Measurements from ENCODE around the gene LAMTOR3.

LAMTOR3 gene

GRCh38 chr4:99872570-99872969 is 21.7 kb downstream of the LAMTOR3 start:
- no peak overlapping the region for H2AFZ ChIP-seq (ENCODE audit: low read length)
- DNase-seq = no peak
- H3K27me3 ChIP-seq (replicated peaks; ENCODE audit: insufficient read depth, low read length) = no peaks in the 10 kb centered on the region

GRCh38 chr4:99868126-99868596 is 26.1 kb downstream of the LAMTOR3 start:
- H2AFZ ChIP-seq (ENCODE audit: low read length) = no peak overlapping the region
- H4K20me1 ChIP-seq (ENCODE audit: insufficient read depth, low read length) = no peaks in the 10 kb centered on the region
- H3K27me3 ChIP-seq (replicated peaks; ENCODE audit: insufficient read depth, low read length) = no peaks in the 10 kb centered on the region
- no peak overlapping the region for H3K4me2 ChIP-seq (ENCODE audit: low read depth, low read length)
- no peak for DNase-seq
- no peak overlapping the region for H3K9ac ChIP-seq (ENCODE audit: low read length)
- H3F3A ChIP-seq (ENCODE audit: insufficient read depth, low read length) = no peaks in the 10 kb centered on the region
- peaks cover 6% of the 10 kb centered on the region for H3K36me3 ChIP-seq (replicated peaks; ENCODE audit: insufficient read depth, low read length)
- no peaks in the 10 kb centered on the region for H3K9me3 ChIP-seq (replicated peaks; ENCODE audit: insufficient read depth, low read length)
- H3K9me2 ChIP-seq (replicated peaks; ENCODE audit: insufficient read depth, low read length) = no peaks in the 10 kb centered on the region
- H3K79me2 ChIP-seq (ENCODE audit: low read length) = no peaks in the 10 kb centered on the region
- no peak overlapping the region for H3K4me3 ChIP-seq (ENCODE audit: low read length)
- H3K27ac ChIP-seq (ENCODE audit: low read length) = no peak overlapping the region
- no peaks in the 10 kb centered on the region for H3K4me1 ChIP-seq (ENCODE audit: low read length)
- TF ChIP-seq, protein P1, sequence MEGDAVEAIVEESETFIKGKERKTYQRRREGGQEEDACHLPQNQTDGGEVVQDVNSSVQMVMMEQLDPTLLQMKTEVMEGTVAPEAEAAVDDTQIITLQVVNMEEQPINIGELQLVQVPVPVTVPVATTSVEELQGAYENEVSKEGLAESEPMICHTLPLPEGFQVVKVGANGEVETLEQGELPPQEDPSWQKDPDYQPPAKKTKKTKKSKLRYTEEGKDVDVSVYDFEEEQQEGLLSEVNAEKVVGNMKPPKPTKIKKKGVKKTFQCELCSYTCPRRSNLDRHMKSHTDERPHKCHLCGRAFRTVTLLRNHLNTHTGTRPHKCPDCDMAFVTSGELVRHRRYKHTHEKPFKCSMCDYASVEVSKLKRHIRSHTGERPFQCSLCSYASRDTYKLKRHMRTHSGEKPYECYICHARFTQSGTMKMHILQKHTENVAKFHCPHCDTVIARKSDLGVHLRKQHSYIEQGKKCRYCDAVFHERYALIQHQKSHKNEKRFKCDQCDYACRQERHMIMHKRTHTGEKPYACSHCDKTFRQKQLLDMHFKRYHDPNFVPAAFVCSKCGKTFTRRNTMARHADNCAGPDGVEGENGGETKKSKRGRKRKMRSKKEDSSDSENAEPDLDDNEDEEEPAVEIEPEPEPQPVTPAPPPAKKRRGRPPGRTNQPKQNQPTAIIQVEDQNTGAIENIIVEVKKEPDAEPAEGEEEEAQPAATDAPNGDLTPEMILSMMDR (IDR thresholded peaks at IDR 0.05; ENCODE audit: low read length) = no peak
- no peak for TF ChIP-seq EZH2phosphoT487 (IDR thresholded peaks at IDR 0.05; ENCODE audit: low read length)
- TF ChIP-seq EZH2 (optimal IDR thresholded peaks at IDR 0.05; ENCODE audit: low read depth, low read length) = no peak

More at GRCh38 chr4:99872570-99872969, 21.7 kb downstream of the LAMTOR3 start:
- H3K9me2 ChIP-seq (replicated peaks; ENCODE audit: insufficient read depth, low read length) = no peaks in the 10 kb centered on the region
- H3K36me3 ChIP-seq (replicated peaks; ENCODE audit: insufficient read depth, low read length) = peaks cover 6% of the 10 kb centered on the region
- peaks cover 8% of the 10 kb centered on the region for H3F3A ChIP-seq (ENCODE audit: insufficient read depth, low read length)
- H4K20me1 ChIP-seq (ENCODE audit: insufficient read depth, low read length) = no peaks in the 10 kb centered on the region
- no peak overlapping the region for H3K9ac ChIP-seq (ENCODE audit: low read length)
- H3K4me1 ChIP-seq (ENCODE audit: low read length) = peaks cover 20% of the 10 kb centered on the region
- no peak overlapping the region for H3K27ac ChIP-seq (ENCODE audit: low read length)
- H3K9me3 ChIP-seq (replicated peaks; ENCODE audit: insufficient read depth, low read length) = no peaks in the 10 kb centered on the region
- no peak overlapping the region for H3K4me3 ChIP-seq (ENCODE audit: low read length)
- no peaks in the 10 kb centered on the region for H3K79me2 ChIP-seq (ENCODE audit: low read length)
- H3K4me2 ChIP-seq (ENCODE audit: low read depth, low read length) = no peak overlapping the region
- TF ChIP-seq EZH2phosphoT487 (IDR thresholded peaks at IDR 0.05; ENCODE audit: low read length) = no peak
- no peak for TF ChIP-seq EZH2 (optimal IDR thresholded peaks at IDR 0.05; ENCODE audit: low read depth, low read length)
- TF ChIP-seq, protein P1 (IDR thresholded peaks at IDR 0.05; ENCODE audit: low read length) = no peak

DNA sequence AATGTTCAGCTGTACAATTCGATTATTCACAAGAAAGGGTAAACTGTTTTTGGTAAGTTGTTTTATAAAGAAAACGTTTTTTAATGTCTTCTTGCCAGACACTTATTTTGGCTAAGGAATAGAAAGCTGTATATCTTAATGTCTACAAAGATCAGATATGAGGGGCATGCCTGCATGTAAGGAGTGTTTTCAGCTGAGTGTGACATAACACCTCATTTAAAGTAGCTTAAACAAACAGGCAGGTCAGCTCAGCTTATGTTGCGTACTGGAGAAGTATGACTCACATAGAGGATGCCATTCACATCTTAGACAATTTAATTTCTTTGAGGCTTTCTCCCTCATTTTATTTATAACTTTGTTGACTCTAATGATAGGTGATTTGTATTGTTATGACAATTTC is 30.4 kb downstream of the LAMTOR3 start:
- Histone ChIP-seq H3K9me3 (replicated peaks; ENCODE audit: insufficient read depth, low read length) (no peaks in the 10 kb centered on the region), H3K27me3 (replicated peaks; ENCODE audit: insufficient read depth, low read length) (no peaks in the 10 kb centered on the region), H3F3A (ENCODE audit: insufficient read depth, low read length) (peaks cover 18% of the 10 kb centered on the region), H3K27ac (ENCODE audit: low read length) (no peak overlapping the region), H3K4me2 (ENCODE audit: low read depth, low read length) (no peak overlapping the region), H4K20me1 (ENCODE audit: insufficient read depth, low read length) (no peaks in the 10 kb centered on the region), H3K36me3 (replicated peaks; ENCODE audit: insufficient read depth, low read length) (peaks cover 6% of the 10 kb centered on the region; the same call in 1 of the 2 replicates), H3K4me3 (ENCODE audit: low read length) (no peak overlapping the region), H3K4me1 (ENCODE audit: low read length) (peaks cover 27% of the 10 kb centered on the region), H3K9me2 (replicated peaks; ENCODE audit: insufficient read depth, low read length) (no peaks in the 10 kb centered on the region), H2AFZ (ENCODE audit: low read length) (no peak overlapping the region), H3K9ac (ENCODE audit: low read length) (no peak overlapping the region), H3K79me2 (ENCODE audit: low read length) (peaks cover 22% of the 10 kb centered on the region)
- no peak for DNase-seq
- no peak for TF ChIP-seq EZH2 (optimal IDR thresholded peaks at IDR 0.05; ENCODE audit: low read depth, low read length)
- TF ChIP-seq EZH2phosphoT487 (IDR thresholded peaks at IDR 0.05; ENCODE audit: low read length) = no peak
- TF ChIP-seq, protein P1 (IDR thresholded peaks at IDR 0.05; ENCODE audit: low read length) = no peak
